ENCODE results near the gene ATP13A1.

DNA sequence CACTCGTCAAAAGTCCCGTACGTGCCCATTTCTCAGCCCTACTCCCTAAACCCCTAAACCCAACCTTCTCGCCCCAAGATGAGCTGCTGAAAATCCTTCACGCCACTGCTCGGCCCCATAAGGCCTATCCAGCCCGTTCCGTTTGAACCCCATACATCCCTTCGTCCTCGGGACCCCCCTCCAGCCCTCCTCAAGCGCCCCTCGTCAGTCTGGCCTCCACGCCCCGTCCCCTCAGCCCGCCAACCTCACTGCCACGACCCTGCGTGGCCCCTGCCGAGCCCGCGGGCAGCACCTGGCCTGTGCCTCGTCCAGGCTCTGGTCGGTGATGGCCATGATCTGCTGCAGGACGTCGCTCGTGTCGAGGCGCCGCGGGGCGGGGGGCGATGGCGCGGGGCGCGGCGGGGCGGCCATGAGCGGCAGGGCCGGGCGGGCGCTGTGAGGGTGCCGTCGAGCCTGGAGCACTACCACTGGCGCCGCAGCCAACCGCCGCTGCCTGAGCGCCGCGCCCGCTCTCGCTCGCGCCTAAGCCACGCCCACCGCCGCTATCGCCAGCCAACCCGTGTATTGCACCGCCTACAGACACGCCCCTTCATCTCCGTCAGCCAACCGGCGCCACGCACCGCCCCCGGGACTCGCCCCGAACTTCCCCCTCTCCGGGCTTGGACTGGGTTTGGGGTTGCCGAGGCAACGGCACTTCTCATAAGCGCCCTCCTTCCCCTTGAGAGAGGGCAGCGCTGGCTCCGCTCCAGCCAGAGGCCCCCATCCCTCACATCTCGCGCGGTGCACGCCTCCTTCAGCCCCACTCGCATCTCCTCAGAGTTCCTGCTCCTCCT, 45.0 kb downstream of the ATP13A1 start, which contains the start of gene PBX4:
- TF ChIP-seq, protein P1, sequence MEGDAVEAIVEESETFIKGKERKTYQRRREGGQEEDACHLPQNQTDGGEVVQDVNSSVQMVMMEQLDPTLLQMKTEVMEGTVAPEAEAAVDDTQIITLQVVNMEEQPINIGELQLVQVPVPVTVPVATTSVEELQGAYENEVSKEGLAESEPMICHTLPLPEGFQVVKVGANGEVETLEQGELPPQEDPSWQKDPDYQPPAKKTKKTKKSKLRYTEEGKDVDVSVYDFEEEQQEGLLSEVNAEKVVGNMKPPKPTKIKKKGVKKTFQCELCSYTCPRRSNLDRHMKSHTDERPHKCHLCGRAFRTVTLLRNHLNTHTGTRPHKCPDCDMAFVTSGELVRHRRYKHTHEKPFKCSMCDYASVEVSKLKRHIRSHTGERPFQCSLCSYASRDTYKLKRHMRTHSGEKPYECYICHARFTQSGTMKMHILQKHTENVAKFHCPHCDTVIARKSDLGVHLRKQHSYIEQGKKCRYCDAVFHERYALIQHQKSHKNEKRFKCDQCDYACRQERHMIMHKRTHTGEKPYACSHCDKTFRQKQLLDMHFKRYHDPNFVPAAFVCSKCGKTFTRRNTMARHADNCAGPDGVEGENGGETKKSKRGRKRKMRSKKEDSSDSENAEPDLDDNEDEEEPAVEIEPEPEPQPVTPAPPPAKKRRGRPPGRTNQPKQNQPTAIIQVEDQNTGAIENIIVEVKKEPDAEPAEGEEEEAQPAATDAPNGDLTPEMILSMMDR (IDR thresholded peaks at IDR 0.05) = no peak
- peak in 1 of 3 donors; percentile 11 for TF ChIP-seq POLR2A (IDR thresholded peaks at IDR 0.05)

Measured in body of pancreas (tissue), 4 donors.